A172 (cell line): Measurements from ENCODE around the gene ASB4. TPM values are rescaled to one million over a fixed set of nuclear protein-coding genes. Genes with fewer than 3 reads are reported as not detected.
"Not testable (repeated sequence)": the region's sequence is repeated elsewhere in the genome, so short reads cannot be mapped to it uniquely, and the experiment has no call there.

Source experiments
- DNase-seq: peaks from one replicate; pipeline ENCODE4 v3.0.0-alpha.2; 2015; ENCODE audit warnings: low spot score
- total RNA-seq: library from RNA; depleted of rRNA; stranded (reverse); fragments of >200 nt; shearing (Covaris generic); gene quantifications from 2 replicates; pipeline ENCODE4 v1.2.3, GENCODE V29; 2014; rRNA removed

Gene ASB4, protein sequence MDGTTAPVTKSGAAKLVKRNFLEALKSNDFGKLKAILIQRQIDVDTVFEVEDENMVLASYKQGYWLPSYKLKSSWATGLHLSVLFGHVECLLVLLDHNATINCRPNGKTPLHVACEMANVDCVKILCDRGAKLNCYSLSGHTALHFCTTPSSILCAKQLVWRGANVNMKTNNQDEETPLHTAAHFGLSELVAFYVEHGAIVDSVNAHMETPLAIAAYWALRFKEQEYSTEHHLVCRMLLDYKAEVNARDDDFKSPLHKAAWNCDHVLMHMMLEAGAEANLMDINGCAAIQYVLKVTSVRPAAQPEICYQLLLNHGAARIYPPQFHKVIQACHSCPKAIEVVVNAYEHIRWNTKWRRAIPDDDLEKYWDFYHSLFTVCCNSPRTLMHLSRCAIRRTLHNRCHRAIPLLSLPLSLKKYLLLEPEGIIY
- total RNA-seq: not detected in 2 replicates

DNA sequence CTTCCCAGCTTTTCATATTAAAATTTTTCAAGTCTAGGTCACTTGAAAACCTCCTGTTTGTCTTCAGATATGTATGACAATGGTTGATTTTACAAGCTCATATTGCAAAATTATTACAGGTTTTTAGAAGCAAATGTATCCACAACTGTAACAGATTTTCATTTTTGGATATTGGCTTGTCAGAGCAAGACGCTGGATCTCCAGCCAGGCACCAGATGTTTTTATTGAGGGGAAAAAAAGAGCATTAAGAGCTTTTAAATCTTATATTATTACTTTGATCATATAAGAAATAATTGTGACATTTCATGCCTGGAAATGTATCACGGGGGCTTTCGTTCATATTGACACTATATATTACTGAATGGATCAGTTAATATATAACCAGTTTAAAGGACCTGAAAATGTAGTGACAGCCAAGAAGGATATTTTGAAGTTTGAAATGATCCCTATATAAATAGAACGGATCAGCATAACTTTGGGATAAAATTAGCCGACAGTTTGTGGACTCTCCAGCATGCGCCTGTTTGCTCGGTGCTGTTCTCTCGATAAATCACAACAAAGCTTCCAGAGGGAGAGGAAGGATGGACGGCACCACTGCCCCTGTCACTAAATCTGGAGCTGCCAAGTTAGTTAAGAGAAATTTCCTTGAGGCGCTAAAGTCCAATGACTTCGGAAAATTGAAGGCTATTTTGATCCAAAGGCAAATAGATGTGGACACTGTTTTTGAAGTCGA lies at the start of gene ASB4:
TSS of gene ASB4 (plus strand) at position 553 of the 733 bp plus-strand sequence. CDS start at position 582, 29 bp downstream.
- DNase-seq: no peak

DNA sequence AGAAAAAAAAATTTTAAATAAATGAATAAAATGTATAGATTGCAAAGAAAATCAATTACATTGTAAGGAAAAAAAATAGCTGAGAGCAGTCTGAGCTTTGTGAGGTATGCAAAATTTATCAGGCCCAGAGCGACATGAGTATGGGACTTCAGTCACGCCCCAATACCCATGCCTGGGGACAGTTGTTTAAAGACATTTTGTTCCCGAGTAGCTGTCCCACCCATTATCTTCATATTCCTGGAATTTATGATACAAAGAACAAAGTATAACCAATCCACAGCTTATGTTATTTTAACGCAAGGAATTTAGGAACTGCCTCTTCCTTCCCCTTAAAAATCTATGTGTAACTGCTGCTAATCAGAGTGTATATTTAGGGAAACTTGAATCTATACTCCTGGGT lies 49.3 kb upstream of the ASB4 start:
- no peak for DNase-seq

DNA sequence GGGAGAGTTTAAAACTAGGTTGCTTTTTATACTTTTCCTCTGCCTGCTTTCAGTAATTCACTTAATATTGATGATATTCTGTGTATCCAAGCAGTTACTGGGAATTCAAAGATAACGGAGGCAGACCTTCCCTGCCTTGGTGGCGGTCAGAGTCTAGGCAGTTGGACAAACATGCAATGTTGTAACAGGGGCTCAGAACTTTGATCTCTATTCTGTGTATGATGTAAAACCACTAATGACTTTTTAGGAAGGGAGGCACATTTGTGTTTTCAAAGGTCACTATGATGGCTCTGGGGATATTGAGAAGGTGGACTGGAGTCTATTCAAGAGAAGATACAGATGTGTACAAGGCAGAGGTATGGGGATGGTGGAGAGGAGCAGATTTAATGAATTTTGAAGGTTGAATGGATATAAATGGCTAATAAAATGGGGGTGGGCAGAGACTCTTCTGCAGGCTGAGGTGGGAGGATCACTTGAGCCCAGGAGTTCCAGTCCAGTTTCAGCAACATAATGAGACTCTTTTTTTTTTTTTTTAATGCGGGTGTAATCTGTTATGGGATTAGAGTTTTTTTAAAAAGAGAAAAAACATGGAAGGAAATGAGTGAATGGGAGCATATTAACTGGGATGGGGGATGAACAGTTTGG lies 45.2 kb upstream of the ASB4 start:
- DNase-seq: no peak

DNA sequence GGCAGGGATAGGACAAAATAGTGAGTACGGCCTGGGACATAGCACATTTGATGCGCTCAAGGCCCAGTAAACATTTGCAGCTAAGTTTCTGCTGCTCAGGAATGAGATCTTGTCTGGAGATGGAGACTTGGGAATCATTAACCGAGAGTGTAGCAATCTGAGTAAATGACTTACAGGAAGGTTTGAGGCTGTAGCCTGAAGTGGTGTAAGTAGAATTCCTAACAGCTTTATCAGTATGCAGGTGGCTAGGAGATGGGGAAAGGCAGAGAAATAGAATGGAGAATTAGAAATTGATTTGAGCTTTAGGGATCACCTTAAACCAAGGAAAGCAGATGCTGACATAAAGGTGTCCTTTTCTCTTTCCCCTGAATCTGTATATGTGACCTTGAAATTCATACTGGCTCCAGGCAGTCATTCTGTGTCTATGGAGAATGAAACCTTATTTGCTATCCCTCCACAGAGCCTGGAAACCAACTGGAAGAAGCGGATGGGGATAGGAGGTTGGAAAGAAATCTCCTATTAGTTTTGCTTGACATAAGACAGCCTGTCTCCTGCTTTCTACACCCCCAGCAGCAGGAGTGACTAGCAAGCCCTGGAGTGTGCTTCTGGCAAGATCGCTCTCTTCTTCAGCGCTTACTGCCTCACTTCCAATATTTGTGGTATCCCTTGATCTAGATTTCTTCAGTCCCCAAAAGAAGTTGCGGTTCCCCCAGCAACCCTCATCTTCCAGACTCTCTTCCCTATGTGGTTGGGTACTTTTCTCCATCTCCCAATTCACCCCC lies 44.5 kb upstream of the ASB4 start:
- DNase-seq: no peak

DNA sequence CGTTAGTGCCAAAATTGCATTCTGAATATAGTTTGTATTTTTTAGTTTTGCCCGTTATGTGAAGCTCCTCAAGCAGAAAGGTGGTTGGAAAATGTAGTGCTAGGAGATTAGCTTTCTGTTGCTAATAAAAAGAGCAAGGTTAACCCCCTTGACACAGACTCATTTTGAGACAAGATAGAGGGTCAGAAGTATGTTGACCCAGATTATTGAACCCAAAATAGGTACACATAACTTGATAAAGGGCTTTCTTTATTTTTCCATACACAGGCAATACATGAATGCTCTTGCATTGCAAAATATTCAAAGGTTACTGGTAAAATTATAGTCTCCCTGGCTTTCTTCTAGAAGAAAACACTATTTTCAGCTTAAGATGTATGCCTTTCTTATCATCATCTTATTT lies 40.9 kb upstream of the ASB4 start:
- DNase-seq: no peak

DNA sequence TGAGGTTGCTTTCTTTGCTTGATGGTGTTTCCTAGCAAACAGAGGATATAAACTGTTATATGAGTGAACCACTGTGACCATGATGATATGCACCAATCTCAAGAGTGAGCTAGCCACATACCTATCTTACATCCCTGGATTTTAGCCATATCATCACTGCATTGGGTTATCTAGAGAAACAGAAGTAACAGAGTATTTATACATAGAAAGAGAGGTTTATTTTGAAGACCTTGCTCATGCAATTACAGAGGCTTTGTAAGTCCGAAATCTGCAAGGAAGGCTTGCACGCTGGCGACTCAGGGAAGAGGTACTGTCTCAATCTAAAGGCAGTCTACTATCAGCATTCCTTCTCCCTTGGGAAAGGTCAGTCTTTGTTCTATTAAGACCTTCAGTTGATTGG lies 39.1 kb upstream of the ASB4 start:
- DNase-seq: no peak

DNA sequence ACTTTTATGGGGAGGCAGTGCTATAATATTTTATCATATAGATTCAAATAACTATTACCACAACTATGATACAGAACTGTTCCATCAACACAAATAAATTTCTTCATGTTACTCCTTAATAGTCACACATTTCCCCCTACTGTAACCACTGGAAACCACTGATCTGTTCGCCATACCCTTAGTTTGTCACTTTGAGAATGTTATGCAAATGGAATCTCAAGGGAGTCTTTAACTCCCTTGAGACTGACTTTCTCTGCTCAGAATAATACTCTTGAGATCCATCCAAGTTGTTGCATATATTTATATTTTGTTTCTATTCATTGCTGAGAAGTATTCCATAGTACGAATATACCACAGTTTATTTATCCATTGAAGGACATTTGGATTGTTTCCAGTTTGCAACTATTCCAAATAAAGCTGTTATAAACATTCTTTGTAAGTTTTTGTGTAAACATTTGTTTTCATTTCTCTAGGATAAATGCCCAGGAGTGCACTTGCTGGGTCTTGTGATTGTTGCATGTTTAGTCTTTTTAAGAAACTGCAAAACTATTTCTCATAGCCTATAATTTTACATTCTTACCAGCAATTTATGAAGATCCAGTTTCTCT lies 31.2 kb upstream of the ASB4 start:
- DNase-seq: no peak

DNA sequence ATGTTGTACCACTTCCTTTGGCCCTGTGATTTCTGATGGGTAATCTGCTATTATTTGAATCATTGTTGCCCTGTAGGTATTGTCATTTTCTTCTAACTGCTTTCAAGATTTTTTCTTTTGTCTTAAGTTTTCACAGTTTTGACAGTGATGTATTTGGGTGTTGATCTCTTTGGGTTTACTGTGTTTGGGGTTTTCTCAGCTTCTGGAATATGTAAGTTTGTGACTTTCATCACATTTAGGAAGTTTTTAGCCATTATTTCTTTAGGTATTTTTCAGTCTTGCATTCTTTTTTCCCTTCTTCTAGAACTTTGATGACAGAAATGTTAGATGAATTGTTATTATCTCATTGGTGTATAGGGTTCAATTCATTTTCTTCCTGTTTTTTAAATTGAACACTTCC lies 27.8 kb upstream of the ASB4 start:
- DNase-seq: no peak

DNA sequence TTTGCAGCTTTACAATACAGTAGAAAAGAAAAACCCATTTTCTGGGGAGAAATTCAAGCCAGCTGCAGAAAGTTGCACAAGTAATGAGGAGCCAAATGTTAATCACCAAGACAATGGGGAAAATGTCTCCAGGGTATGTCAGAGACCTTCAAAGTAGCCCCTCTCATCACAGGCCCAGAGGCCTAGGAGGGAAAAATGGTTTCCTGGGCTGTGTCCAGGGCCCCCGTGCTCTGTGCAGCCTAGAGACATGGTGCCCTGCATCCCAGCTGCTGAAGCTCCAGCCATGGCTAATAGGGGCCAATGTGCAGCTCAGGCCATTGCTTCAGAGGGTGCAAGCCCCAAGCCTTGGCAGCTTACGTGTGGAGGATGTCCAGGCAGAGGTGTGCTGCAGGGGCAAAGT lies 25.1 kb upstream of the ASB4 start:
- DNase-seq: not testable (repeated sequence)

DNA sequence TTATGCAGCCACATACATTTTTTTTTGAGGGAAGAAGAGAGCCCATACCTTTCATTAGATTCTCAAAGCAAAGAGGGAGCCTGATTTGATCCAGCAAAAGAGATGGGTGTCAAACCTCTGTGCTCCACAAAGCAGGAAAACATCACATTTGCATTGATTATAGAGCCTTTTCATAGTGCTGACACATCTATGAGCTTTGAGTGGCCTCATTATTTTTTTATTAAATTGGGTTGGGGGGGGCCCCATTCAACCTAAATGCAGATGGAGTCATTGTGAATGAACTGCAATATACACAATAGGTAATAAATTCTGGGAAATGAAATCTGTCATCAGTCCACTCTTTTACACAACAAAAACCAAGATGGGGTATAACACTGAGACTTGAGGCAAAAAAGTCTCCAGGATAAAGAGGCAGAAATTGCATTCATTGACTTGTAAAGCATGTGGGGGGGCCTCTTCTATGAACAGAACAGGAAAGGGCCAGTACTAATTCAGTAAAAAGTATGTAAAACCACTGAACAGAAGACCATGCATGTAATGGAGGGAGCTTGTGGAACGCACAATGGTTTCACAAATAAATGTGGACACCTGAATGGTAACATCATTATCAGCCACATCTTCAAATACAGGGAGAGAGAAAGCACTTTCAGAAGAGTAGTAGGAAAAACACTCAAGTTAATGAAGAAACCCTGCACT lies 17.7 kb upstream of the ASB4 start:
- DNase-seq: no peak

DNA sequence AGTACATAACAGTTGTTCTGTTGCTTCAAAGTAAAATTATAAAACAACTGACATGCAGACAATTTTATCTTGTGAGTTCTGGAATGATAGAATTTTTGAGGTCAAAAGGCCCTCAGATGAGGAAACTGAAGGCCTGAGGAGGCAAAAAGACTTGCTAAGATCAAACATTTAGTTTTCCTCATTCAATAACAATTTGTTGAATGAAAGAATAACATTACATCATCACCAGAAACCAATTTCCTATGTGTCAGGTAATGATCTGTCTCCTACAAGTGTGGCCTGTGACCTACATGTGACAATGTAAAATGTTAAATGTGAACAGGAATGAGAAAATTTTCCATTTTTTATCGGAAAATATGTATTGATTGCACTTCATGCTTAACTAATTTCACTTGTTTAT lies 16.6 kb upstream of the ASB4 start:
- DNase-seq: no peak

DNA sequence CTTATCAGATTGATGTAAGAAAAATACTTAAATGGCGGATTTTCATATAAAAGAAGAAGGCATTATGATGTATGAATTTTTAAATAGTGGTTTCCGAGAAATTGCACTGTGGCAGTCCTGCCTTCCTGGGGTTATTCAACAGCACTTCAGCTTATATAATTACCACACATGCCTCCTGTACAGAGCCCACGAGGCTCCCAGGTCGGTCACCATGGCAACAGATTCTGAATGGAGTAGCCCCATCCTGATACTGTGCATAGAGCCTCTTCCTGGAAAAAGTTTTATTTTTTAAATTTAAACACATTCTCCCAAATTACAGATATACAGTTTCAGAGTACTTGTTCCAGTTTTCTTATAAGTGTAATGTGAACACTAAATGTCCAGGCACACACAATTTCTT lies 15.9 kb upstream of the ASB4 start:
- no peak for DNase-seq

DNA sequence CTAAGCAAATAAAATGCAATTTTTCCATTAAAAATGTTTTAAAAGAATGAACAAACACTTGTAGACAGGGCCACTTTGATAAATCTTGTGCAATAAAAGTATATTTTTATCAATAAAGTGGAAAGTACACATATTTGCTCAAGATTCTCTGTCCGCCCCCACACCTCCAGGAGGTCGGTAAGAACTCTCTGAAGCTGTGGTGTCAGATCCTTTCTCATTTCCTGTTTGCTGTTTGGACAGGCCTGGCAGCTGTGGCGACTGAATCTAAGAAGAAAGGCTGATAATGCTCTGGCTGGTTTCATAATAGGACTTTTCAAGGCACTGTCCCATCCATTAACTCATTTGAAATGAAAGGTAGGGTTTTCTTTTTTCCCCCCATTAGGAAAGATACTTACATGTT lies 15.3 kb upstream of the ASB4 start:
- DNase-seq: peak; percentile 40

DNA sequence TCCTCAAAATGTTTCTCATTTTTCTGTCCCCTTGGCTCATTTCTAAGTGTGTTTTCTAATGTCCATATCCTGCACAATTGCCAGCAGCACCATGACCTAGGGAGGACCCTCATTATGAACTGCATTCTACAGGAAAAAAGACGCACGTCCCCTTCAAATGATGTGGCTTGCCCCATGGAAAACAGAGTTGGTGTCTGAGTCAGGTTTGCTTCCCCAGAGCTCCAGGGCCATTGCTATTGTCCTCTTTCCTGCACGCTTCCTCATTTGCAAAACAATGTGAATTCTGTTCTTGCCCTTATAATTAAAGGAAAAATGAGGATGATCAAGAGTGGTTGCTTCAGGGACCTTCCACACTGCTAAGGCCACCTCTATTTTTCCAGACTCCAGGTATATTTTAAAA lies 14.7 kb upstream of the ASB4 start:
- DNase-seq: no peak

DNA sequence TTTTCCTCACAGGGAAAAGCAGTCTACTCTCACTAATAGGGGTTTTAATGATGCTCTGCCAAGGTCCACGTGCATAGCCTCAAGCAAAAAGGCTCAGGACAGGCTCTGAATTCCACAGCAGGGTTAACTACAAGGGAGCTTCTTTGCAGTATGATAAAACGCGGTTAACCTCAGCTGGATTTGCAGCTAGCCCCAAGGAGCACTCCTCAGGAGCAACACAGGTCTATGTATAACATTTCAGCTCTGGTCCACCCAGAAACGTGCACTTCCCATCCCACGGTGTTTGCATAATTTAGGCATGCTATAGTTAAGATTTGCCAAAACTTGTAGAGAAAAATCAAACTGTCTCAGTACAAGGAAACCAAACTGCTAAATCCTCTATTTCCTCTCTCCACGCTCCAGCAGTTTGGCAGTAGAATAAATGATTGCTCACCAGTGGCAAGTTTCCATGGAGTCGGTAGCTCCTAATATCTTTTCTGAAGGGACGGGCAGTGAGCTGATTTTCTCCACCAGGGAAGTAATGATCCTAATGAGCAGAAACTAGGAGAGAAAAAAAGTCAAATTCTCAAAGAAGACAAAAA lies 13.1 kb upstream of the ASB4 start:
- DNase-seq: peak; percentile 55

DNA sequence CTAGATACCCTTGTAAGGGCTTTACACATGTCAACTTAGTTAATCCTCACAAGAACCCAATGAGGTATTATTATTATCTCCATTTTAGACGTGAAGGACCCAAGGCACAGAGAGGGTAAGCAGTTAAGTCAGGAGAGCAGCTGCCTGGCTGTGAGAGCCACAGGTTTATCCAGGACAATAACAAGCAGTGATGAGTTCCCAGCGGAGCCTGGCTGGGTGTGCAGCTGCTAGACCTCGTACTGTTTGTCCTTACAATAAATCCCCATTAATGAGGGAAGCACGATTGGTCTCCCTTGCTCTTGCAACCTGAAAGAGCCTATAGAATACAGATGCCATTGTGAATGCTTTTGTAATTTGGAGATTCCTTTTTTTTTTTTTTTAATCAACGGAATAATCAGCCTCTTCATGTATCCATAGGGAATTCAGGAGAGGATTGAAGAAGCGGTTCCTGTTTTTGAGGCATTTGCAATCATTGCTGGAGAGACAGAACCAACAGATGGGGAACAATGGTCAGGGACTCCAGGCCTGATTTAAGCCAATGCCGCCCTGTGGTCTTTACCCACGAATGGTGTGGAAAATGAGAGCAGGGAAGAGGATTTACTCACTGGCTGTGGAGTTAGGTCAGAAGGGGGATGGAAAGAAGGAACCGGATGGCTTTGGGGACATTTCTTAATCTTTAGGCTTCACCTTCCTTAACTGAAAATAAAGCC lies 12.3 kb upstream of the ASB4 start:
- DNase-seq: no peak

DNA sequence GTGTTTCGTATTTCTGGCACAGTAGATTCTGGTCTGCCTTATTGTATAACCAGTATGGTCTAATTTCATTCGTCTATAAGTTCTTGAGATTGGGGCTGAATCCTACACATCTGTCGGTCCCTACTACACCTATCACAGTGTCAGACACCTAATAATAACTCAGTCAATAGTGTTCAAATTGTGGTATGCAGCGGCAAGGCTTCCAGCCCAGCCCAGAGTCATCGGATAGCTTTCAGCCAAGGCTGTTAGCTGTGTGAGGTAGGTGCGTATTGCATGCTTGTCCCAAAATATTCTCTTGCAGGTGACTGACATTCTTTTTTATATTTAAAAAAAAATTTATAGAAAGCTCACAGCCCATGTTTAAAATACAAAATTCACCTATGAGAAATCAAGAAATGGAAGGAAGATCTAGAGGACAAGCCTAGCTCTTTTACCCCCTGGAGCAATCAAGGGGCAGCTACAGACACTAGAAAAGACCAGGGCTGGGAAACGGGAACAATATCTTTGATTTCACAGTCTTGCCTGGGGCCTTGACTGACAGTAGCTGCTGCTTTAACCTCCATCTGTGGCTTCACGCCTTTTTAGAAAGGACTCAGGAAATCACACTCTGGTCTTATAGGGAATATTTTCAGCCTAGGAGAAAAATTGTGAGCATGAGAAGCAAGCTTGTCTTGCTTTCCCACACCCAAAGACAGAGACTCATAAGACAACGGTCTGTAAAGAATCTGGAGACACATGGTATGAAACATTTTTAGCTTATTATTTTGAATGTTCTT lies 9.5 kb upstream of the ASB4 start:
- DNase-seq: no peak

DNA sequence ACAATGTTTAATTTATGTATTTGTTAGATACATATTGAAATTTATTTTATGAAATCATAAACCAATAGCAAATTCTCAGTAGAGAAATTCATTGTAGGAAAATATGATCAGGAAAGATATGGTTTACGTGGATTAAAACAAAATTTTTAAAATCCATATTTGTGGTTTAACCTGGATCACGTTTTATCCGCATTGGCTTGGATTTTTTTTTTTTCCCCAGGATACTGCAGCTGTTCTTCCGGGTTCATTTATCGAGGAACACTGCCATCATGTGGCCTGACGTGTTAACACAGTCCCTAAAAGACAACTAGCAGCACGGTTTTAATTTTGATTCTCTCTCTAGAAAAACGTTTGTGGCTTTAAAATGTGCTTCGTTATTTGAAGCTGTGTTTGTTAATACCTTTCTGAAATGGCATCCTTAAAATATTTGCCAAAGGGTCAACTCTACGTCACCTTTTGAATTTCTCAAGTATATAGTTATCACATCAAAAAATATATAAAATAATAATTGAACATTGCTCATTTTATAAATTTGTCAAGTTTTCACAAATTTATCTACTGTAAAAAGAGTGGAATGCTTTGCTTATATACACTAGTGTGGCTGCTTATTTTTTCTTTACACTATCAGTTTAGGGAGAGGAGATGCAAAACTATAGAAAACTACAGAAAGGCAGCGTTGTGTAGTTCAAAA lies 8.7 kb upstream of the ASB4 start:
- peak; percentile 71 for DNase-seq
